Sigmoid colon (tissue), 7 donors: ENCODE results near the gene CCSER1. TPM values are rescaled to one million over a fixed set of nuclear protein-coding genes. Genes with fewer than 3 reads are reported as not detected.

Source experiments
- DNase-seq: peaks from one replicate; pipeline ENCODE4 v3.0.0-alpha.2; 2019
- H3K27ac ChIP-seq, 4 donors: fragments of 200-600 bp; sonication (generic); one replicate each; pipeline ENCODE4 v1.5.1; 2016 to 2019; ENCODE audit warnings: mild to moderate bottlenecking in 1 of 4
- H3K27me3 ChIP-seq, 3 donors: fragments of 200-600 bp; sonication (generic); one replicate each; pipeline ENCODE4 v1.5.1; 2019; ENCODE audit warnings: mild to moderate bottlenecking in 1 of 3
- H3K36me3 ChIP-seq, 4 donors: fragments of 200-600 bp; sonication (generic); one replicate each; pipeline ENCODE4 v1.5.1; 2016 to 2019
- H3K4me1 ChIP-seq, 4 donors: fragments of 200-600 bp; sonication (generic); one replicate each; pipeline ENCODE4 v1.5.1; 2017 to 2019
- H3K4me3 ChIP-seq, 4 donors: fragments of 200-600 bp; sonication (generic); one replicate each; pipeline ENCODE4 v1.5.1; 2017 to 2019; ENCODE audit warnings: mild to moderate bottlenecking in 2 of 4, moderate library complexity in 1 of 4
- H3K9me3 ChIP-seq, 4 donors: fragments of 200-600 bp in 3 of 4; sonication (generic) in 3 of 4; one replicate each; pipeline versions ENCODE4 v1.5.1 to v1.6.1; 2013 to 2019
- CTCF ChIP-seq, 4 experiments: fragments of 450-650 bp in 3 of 4; fragments of 200-600 bp in 1 of 4; IDR thresholded peaks; one replicate each; pipeline ENCODE4 v1.5.1; 2016 to 2019; ENCODE audit warnings: antibody characterized with exemption in 4 of 4, mild to moderate bottlenecking in 3 of 4, moderate library complexity in 2 of 4
- EP300 ChIP-seq, 4 donors: sonication (generic); formaldehyde crosslinking; IDR thresholded peaks; one replicate each; pipeline ENCODE4 v1.6.1; 2017; ENCODE audit warnings: antibody characterized with exemption in 4 of 4
- POLR2A ChIP-seq, 2 donors: fragments of 450-650 bp; IDR thresholded peaks; one replicate each; pipeline ENCODE4 v1.6.1; 2016; ENCODE audit warnings: antibody characterized with exemption in 2 of 2, mild to moderate bottlenecking in 2 of 2, moderate library complexity in 2 of 2
- POLR2AphosphoS5 ChIP-seq, 4 donors: sonication (generic); formaldehyde crosslinking; IDR thresholded peaks; one replicate each; pipeline ENCODE4 v1.6.1; 2017; ENCODE audit warnings: antibody characterized with exemption in 4 of 4
- WGBS, 2 donors: extraction: QIAGEN DNeasy Blood & Tissue Kit; methylation state at CpG; one replicate each; pipeline ENCODE4 v1.1.7; 2013; 5-methylcytosine and 5-hydroxymethylcytosine counted together
- intact Hi-C: fragments of 100-400 bp; cut with DNase I; formaldehyde crosslinking; loops from one replicate; pipeline ENCODE4 v1.15.1; 2023
- polyA plus RNA-seq, 3 donors: library from polyadenylated mRNA; stranded (reverse); fragments of 200-250 nt; gene quantifications; one replicate each; pipeline ENCODE4 v1.2.3, GENCODE V29; 2013
- total RNA-seq, 4 donors: library from RNA; depleted of rRNA; stranded (reverse); fragments of >200 nt; gene quantifications; one replicate each; pipeline ENCODE4 v1.1.0, GENCODE V29; 2016
- donor health status: healthy with polysubstance abuse.
- donor health status: Bipolar disorder and iron deficiency.
- donor health status: healthy.

Gene CCSER1
- total and polyA plus RNA-seq, 7 donors, result 1.6 to 7.2 (median 4.2) TPM

DNA sequence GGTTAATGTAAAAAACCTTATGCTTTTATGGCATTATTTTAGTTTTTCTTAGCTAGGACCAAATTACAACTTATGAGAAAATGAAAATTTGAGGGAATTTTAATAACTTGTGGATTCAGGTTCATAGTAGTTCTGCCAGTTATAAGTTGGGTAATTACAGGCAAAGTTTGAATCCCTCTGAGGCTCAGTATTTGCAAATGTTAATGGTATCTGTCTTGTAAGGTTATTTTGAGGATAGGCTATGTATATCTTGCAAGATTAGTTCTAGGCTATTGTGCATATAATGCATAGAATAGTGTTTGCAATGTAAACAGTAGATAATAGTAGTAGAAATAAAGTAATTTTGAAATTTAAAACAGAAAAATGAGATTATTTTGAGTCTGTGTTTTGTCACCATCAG lies 44.7 kb upstream of the CCSER1 start:
- Histone ChIP-seq H3K4me3 (no peak overlapping the region), H3K9me3 (no peaks in the 10 kb centered on the region), H3K36me3 (no peaks in the 10 kb centered on the region), H3K4me1 (no peaks in the 10 kb centered on the region), H3K27ac (no peak overlapping the region), H3K27me3 (no peaks in the 10 kb centered on the region)
- intact Hi-C loops, result no loop called here
- TF ChIP-seq EP300 (IDR thresholded peaks at IDR 0.05), result no peak
- DNase-seq, result no peak

GRCh38 chr4:90084277-90084966 lies 42.8 kb upstream of the CCSER1 start:
- Histone ChIP-seq H3K4me1 (no peaks in the 10 kb centered on the region), H3K36me3 (no peaks in the 10 kb centered on the region), H3K27me3 (no peaks in the 10 kb centered on the region), H3K4me3 (no peak overlapping the region), H3K27ac (no peak overlapping the region), H3K9me3 (no peaks in the 10 kb centered on the region)
- DNase-seq, result no peak
- TF ChIP-seq POLR2A (IDR thresholded peaks at IDR 0.05) (no peak), POLR2AphosphoS5 (IDR thresholded peaks at IDR 0.05) (no peak), CTCF (IDR thresholded peaks at IDR 0.05) (no peak), EP300 (IDR thresholded peaks at IDR 0.05) (no peak)
- WGBS, 2 donors, result 86 to 88% methylated on average over 3 of the region's 3 CpGs
- intact Hi-C loops, result no loop called here

- no peaks in the 10 kb centered on the region for H3K27me3 ChIP-seq
- H3K9me3 ChIP-seq, result no peaks in the 10 kb centered on the region
- 80 to 82% methylated on average over 5 of the region's 5 CpGs for WGBS, 2 donors
- DNase-seq, result no peak
- no peaks in the 10 kb centered on the region for H3K4me1 ChIP-seq
- H3K27ac ChIP-seq, result no peak overlapping the region
- no peaks in the 10 kb centered on the region for H3K36me3 ChIP-seq
- H3K4me3 ChIP-seq, result no peak overlapping the region
- intact Hi-C loops, result no loop called here
- TF ChIP-seq CTCF (IDR thresholded peaks at IDR 0.05) (no peak), POLR2AphosphoS5 (IDR thresholded peaks at IDR 0.05) (no peak), POLR2A (IDR thresholded peaks at IDR 0.05) (no peak), EP300 (IDR thresholded peaks at IDR 0.05) (no peak)
Observed at GRCh38 chr4:90084967-90085295, 42.3 kb upstream of the CCSER1 start.

- no peaks in the 10 kb centered on the region for H3K9me3 ChIP-seq
- H3K27me3 ChIP-seq, result no peaks in the 10 kb centered on the region
- H3K4me3 ChIP-seq, result no peak overlapping the region
- WGBS, 2 donors, result 57 to 63% methylated on average over 2 of the region's 2 CpGs
- no peak for TF ChIP-seq POLR2AphosphoS5 (IDR thresholded peaks at IDR 0.05)
- H3K36me3 ChIP-seq, result no peaks in the 10 kb centered on the region
- DNase-seq, result no peak
- H3K4me1 ChIP-seq, result no peaks in the 10 kb centered on the region
- intact Hi-C loops, result no loop called here
- H3K27ac ChIP-seq, result no peak overlapping the region
Observed at GRCh38 chr4:90093526-90093925, 33.7 kb upstream of the CCSER1 start.

GRCh38 chr4:90095000-90095399 lies 32.2 kb upstream of the CCSER1 start:
- 58 to 62% methylated on average over 1 of the region's 1 CpG for WGBS, 2 donors
- H3K27me3 ChIP-seq, result no peaks in the 10 kb centered on the region

More at GRCh38 chr4:90095000-90095399, 32.2 kb upstream of the CCSER1 start:
- DNase-seq, result no peak
- no peaks in the 10 kb centered on the region for H3K4me1 ChIP-seq
- no peak for TF ChIP-seq CTCF (IDR thresholded peaks at IDR 0.05)
- no peak overlapping the region for H3K4me3 ChIP-seq
- H3K27ac ChIP-seq, result no peak overlapping the region
- intact Hi-C loops, result no loop called here
- H3K9me3 ChIP-seq, result no peaks in the 10 kb centered on the region
- no peaks in the 10 kb centered on the region for H3K36me3 ChIP-seq
